ENCODE data around the gene ATP6V1G1.

Gene ATP6V1G1

DNA sequence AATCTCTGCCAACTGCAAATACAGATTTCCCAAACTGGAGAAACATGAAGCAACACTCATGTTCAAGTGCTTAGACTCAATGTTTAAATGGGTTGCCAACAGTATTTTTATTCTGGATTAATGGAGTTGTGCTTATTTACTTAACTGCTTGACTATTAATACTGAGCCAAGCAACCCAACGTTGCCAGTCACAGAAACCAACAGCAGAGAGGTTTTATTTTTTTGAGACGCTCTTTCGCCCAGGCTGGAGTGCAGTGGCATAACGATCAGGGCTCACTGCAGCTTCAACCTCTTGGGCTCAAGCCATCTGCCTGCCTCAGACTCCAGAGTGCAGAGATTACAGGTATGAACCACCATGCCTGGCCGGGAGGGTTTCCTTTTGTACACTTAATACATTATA is 15.1 kb downstream of the ATP6V1G1 start:
- H3K9ac ChIP-seq (ENCODE audit: low read depth, low read length, poor library complexity) = no peak overlapping the region
- peaks cover 7 to 37% of the 10 kb centered on the region in 2 donors for H3K36me3 ChIP-seq (replicated peaks in 1 of 2; ENCODE audit: control insufficient read depth in 2 of 2, insufficient read depth in 2 of 2, low read length in 2 of 2)
- WGBS, 2 donors (ENCODE audit: extremely low coverage in 2 of 2, insufficient read length in 2 of 2, insufficient replicate concordance in 1 of 2) = no CpG with 5 or more reads among the region's 5 CpGs
- H3K4me2 ChIP-seq (ENCODE audit: insufficient read depth, low read length, poor library complexity, severe bottlenecking) = no peak overlapping the region
- H3K27me3 ChIP-seq (ENCODE audit: control insufficient read depth in 3 of 3, insufficient read depth in 3 of 3, low read depth in 1 of 3, low read length in 3 of 3) = no peaks in the 10 kb centered on the region
- DNase-seq (ENCODE audit: low spot score) = no peak
- no peak overlapping the region for H2AK5ac ChIP-seq (ENCODE audit: low read depth, low read length)
- H2AFZ ChIP-seq (ENCODE audit: low read length) = no peak overlapping the region
- H3K9me3 ChIP-seq (replicated peaks in 1 of 2; ENCODE audit: control insufficient read depth in 2 of 2, insufficient read depth in 1 of 2, low read depth in 1 of 2, low read length in 2 of 2) = peaks cover 0 to 9% of the 10 kb centered on the region in 2 donors
- H3K4me1 ChIP-seq (ENCODE audit: control insufficient read depth in 2 of 2, insufficient read depth in 1 of 2, low read depth in 1 of 2, low read length in 2 of 2) = peaks cover 0 to 6% of the 10 kb centered on the region in 2 donors
- H4K91ac ChIP-seq (ENCODE audit: low read depth, low read length, poor library complexity) = no peak overlapping the region
- no peak overlapping the region for H3K4ac ChIP-seq (ENCODE audit: low read length)
- no peak overlapping the region for H3K27ac ChIP-seq (replicated peaks; ENCODE audit: low read length)
- no peak overlapping the region for H3K14ac ChIP-seq (ENCODE audit: low read length)
- H3K18ac ChIP-seq (ENCODE audit: low read length) = no peak overlapping the region
- no peak overlapping the region for H2BK120ac ChIP-seq (ENCODE audit: low read depth, low read length)
- no peak overlapping the region for H3K23ac ChIP-seq (ENCODE audit: low read depth, low read length, poor library complexity)
- no peak overlapping the region for H4K8ac ChIP-seq (ENCODE audit: low read depth, low read length)
- no peak overlapping the region for H2BK5ac ChIP-seq (ENCODE audit: low read length)
- H3K79me1 ChIP-seq (ENCODE audit: low read depth, low read length) = no peaks in the 10 kb centered on the region
- no peak overlapping the region for H2BK15ac ChIP-seq (ENCODE audit: low read length)
- no peak overlapping the region for H2BK12ac ChIP-seq (ENCODE audit: low read length)
- H3K4me3 ChIP-seq (ENCODE audit: low read length in 2 of 2) = no peak overlapping the region

- H3K4ac ChIP-seq (ENCODE audit: low read length) = no peak overlapping the region
- H3K36me3 ChIP-seq (replicated peaks in 1 of 2; ENCODE audit: control insufficient read depth in 2 of 2, insufficient read depth in 2 of 2, low read length in 2 of 2) = peaks cover 6 to 30% of the 10 kb centered on the region in 2 donors
- no peak overlapping the region for H3K27ac ChIP-seq (replicated peaks; ENCODE audit: low read length)
- no peaks in the 10 kb centered on the region for H3K79me1 ChIP-seq (ENCODE audit: low read depth, low read length)
- H3K18ac ChIP-seq (ENCODE audit: low read length) = no peak overlapping the region
- H3K27me3 ChIP-seq (ENCODE audit: control insufficient read depth in 3 of 3, insufficient read depth in 3 of 3, low read depth in 1 of 3, low read length in 3 of 3) = no peaks in the 10 kb centered on the region
- no peak for DNase-seq (ENCODE audit: low spot score)
- H2BK15ac ChIP-seq (ENCODE audit: low read length) = no peak overlapping the region
- no CpG with 5 or more reads among the region's 4 CpGs for WGBS, 2 donors (ENCODE audit: extremely low coverage in 2 of 2, insufficient read length in 2 of 2, insufficient replicate concordance in 1 of 2)
- H2BK120ac ChIP-seq (ENCODE audit: low read depth, low read length) = no peak overlapping the region
- no peak overlapping the region for H4K91ac ChIP-seq (ENCODE audit: low read depth, low read length, poor library complexity)
- no peak overlapping the region for H2BK5ac ChIP-seq (ENCODE audit: low read length)
- no peak overlapping the region for H3K4me3 ChIP-seq (ENCODE audit: low read length in 2 of 2)
- peaks cover 0 to 6% of the 10 kb centered on the region in 2 donors for H3K4me1 ChIP-seq (ENCODE audit: control insufficient read depth in 2 of 2, insufficient read depth in 1 of 2, low read depth in 1 of 2, low read length in 2 of 2)
- no peak overlapping the region for H2AFZ ChIP-seq (ENCODE audit: low read length)
- H4K8ac ChIP-seq (ENCODE audit: low read depth, low read length) = no peak overlapping the region
- no peak overlapping the region for H3K4me2 ChIP-seq (ENCODE audit: insufficient read depth, low read length, poor library complexity, severe bottlenecking)
- no peak overlapping the region for H2AK5ac ChIP-seq (ENCODE audit: low read depth, low read length)
- H2BK12ac ChIP-seq (ENCODE audit: low read length) = no peak overlapping the region
- H3K9ac ChIP-seq (ENCODE audit: low read depth, low read length, poor library complexity) = no peak overlapping the region
- peaks cover 0 to 9% of the 10 kb centered on the region in 2 donors for H3K9me3 ChIP-seq (replicated peaks in 1 of 2; ENCODE audit: control insufficient read depth in 2 of 2, insufficient read depth in 1 of 2, low read depth in 1 of 2, low read length in 2 of 2)
- no peak overlapping the region for H3K14ac ChIP-seq (ENCODE audit: low read length)
- H3K23ac ChIP-seq (ENCODE audit: low read depth, low read length, poor library complexity) = no peak overlapping the region
These were observed 15.7 kb downstream of the ATP6V1G1 start for GRCh38 chr9:114603248-114603647.

DNA sequence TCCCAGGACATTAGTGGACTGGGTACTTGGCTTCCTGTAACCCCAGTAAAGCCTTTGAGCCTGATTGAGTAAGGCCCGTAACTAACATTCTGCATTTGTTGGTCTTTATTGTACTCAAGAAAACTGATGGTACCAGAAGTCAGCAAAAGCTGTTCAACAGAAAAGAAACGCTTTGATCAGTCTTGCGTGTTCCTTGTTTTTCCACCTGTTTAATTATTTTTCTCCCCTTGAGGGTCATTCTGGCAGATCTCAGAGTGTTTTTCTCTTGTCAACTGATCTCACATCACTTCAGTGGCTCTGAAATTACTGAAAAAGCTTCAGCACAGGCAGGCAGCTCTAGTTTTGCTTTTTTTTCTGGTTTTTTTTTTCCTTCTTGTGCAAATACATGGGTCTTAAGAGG is 17.4 kb downstream of the ATP6V1G1 start:
- H3K14ac ChIP-seq (ENCODE audit: low read length) = no peak overlapping the region
- H2AK5ac ChIP-seq (ENCODE audit: low read depth, low read length) = no peak overlapping the region
- H3K36me3 ChIP-seq (replicated peaks in 1 of 2; ENCODE audit: control insufficient read depth in 2 of 2, insufficient read depth in 2 of 2, low read length in 2 of 2) = peaks cover 0 to 13% of the 10 kb centered on the region in 2 donors
- H3K9me3 ChIP-seq (replicated peaks in 1 of 2; ENCODE audit: control insufficient read depth in 2 of 2, insufficient read depth in 1 of 2, low read depth in 1 of 2, low read length in 2 of 2) = peaks cover 0 to 9% of the 10 kb centered on the region in 2 donors
- H2BK120ac ChIP-seq (ENCODE audit: low read depth, low read length) = no peak overlapping the region
- H3K23ac ChIP-seq (ENCODE audit: low read depth, low read length, poor library complexity) = no peak overlapping the region
- H4K91ac ChIP-seq (ENCODE audit: low read depth, low read length, poor library complexity) = no peak overlapping the region
- WGBS, 2 donors (ENCODE audit: extremely low coverage in 2 of 2, insufficient read length in 2 of 2, insufficient replicate concordance in 1 of 2) = no CpG with 5 or more reads among the region's 3 CpGs
- H3K18ac ChIP-seq (ENCODE audit: low read length) = no peak overlapping the region
- no peak for DNase-seq (ENCODE audit: low spot score)
- H3K79me1 ChIP-seq (ENCODE audit: low read depth, low read length) = no peaks in the 10 kb centered on the region
- no peak overlapping the region for H2BK12ac ChIP-seq (ENCODE audit: low read length)
- no peak overlapping the region for H3K4ac ChIP-seq (ENCODE audit: low read length)
- H2AFZ ChIP-seq (ENCODE audit: low read length) = no peak overlapping the region
- H3K4me1 ChIP-seq (ENCODE audit: control insufficient read depth in 2 of 2, insufficient read depth in 1 of 2, low read depth in 1 of 2, low read length in 2 of 2) = peaks cover 0 to 6% of the 10 kb centered on the region in 2 donors
- H3K9ac ChIP-seq (ENCODE audit: low read depth, low read length, poor library complexity) = no peak overlapping the region
- no peak overlapping the region for H3K4me2 ChIP-seq (ENCODE audit: insufficient read depth, low read length, poor library complexity, severe bottlenecking)
- no peak overlapping the region for H2BK15ac ChIP-seq (ENCODE audit: low read length)
- no peak overlapping the region for H4K8ac ChIP-seq (ENCODE audit: low read depth, low read length)
- no peak overlapping the region for H3K4me3 ChIP-seq (ENCODE audit: low read length in 2 of 2)
- H2BK5ac ChIP-seq (ENCODE audit: low read length) = no peak overlapping the region
- H3K27me3 ChIP-seq (ENCODE audit: control insufficient read depth in 3 of 3, insufficient read depth in 3 of 3, low read depth in 1 of 3, low read length in 3 of 3) = no peaks in the 10 kb centered on the region
- no peak overlapping the region for H3K27ac ChIP-seq (replicated peaks; ENCODE audit: low read length)

DNA sequence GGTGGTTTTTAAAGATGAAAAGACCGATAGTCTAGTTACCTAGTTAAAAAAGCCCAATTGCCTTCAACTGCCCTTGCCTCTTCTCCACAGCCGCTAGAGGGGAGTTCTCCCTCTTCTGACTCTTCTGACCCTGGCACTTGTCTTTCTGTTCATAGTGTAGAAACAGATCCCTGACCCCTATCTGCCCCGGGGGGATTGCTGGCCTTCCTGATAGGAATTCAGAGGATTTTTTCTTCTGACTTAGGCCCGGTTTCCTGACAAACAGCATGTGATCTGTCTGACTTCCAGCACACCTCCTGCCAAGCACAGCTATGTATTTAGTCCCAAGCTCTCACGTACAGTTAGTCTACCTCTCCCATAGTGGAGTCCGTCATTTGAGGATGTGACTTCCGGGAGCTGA is 18.5 kb downstream of the ATP6V1G1 start:
- Histone ChIP-seq H3K18ac (ENCODE audit: low read length) (no peak overlapping the region), H4K91ac (ENCODE audit: low read depth, low read length, poor library complexity) (no peak overlapping the region), H3K79me1 (ENCODE audit: low read depth, low read length) (no peaks in the 10 kb centered on the region), H3K27ac (replicated peaks; ENCODE audit: low read length) (no peak overlapping the region), H3K4me1 (ENCODE audit: control insufficient read depth in 2 of 2, insufficient read depth in 1 of 2, low read depth in 1 of 2, low read length in 2 of 2) (peaks cover 2 to 6% of the 10 kb centered on the region in 2 donors), H3K4me3 (ENCODE audit: low read length in 2 of 2) (no peak overlapping the region), H2BK12ac (ENCODE audit: low read length) (no peak overlapping the region), H3K27me3 (ENCODE audit: control insufficient read depth in 3 of 3, insufficient read depth in 3 of 3, low read depth in 1 of 3, low read length in 3 of 3) (peaks cover 0 to 4% (median 2%) of the 10 kb centered on the region in 3 experiments), H4K8ac (ENCODE audit: low read depth, low read length) (no peak overlapping the region), H3K4me2 (ENCODE audit: insufficient read depth, low read length, poor library complexity, severe bottlenecking) (no peak overlapping the region), H2BK5ac (ENCODE audit: low read length) (no peak overlapping the region), H2BK15ac (ENCODE audit: low read length) (no peak overlapping the region), H2AFZ (ENCODE audit: low read length) (no peak overlapping the region), H3K4ac (ENCODE audit: low read length) (no peak overlapping the region), H3K14ac (ENCODE audit: low read length) (no peak overlapping the region), H2BK120ac (ENCODE audit: low read depth, low read length) (no peak overlapping the region), H2AK5ac (ENCODE audit: low read depth, low read length) (no peak overlapping the region), H3K36me3 (replicated peaks in 1 of 2; ENCODE audit: control insufficient read depth in 2 of 2, insufficient read depth in 2 of 2, low read length in 2 of 2) (peaks cover 0 to 3% of the 10 kb centered on the region in 2 donors), H3K9me3 (replicated peaks in 1 of 2; ENCODE audit: control insufficient read depth in 2 of 2, insufficient read depth in 1 of 2, low read depth in 1 of 2, low read length in 2 of 2) (peaks cover 2 to 6% of the 10 kb centered on the region in 2 donors), H3K23ac (ENCODE audit: low read depth, low read length, poor library complexity) (no peak overlapping the region), H3K9ac (ENCODE audit: low read depth, low read length, poor library complexity) (no peak overlapping the region)
- DNase-seq (ENCODE audit: low spot score) = no peak
- WGBS, 2 donors (ENCODE audit: extremely low coverage in 2 of 2, insufficient read length in 2 of 2, insufficient replicate concordance in 1 of 2) = no CpG with 5 or more reads among the region's 7 CpGs
